Stimulated activated CD8-positive, alpha-beta memory T cell treated with anti-CD3 and anti-CD28 coated beads, Interleukin-2, amount 100 ng/mL, for 1 hour (primary cell): ENCODE results near the gene STUB1.

Source experiments
- DNase-seq, 2 donors: peaks; one replicate each; pipeline ENCODE4 v3.0.0-alpha.2; 2020; ENCODE audit warnings: low read depth in 2 of 2

STUB1 gene

GRCh38 chr16:724188-725040 is 44.2 kb downstream of the STUB1 start:
- DNase-seq, result no peak

GRCh38 chr16:725041-725376 is 44.8 kb downstream of the STUB1 start:
- no peak for DNase-seq

GRCh38 chr16:725463-726187 is 45.4 kb downstream of the STUB1 start:
- DNase-seq, result no peak

- no peak for DNase-seq
Observed at GRCh38 chr16:726188-726437, 45.9 kb downstream of the STUB1 start.

GRCh38 chr16:726438-727290 is 46.5 kb downstream of the STUB1 start, which contains the start of the genes CCDC78 and HAGHL:
Gene CCDC78, minus strand, starts transcription at chr16:726443. Its CDS starts 76 bp downstream, at chr16:726367.
Gene HAGHL, plus strand, starts transcription at chr16:727106. Its CDS starts 404 bp downstream, at chr16:727510.
- DNase-seq, result peak in 1 of 2 donors; percentile 39

- no peak for DNase-seq
Observed at GRCh38 chr16:727291-727977, 47.2 kb downstream of the STUB1 start.

- DNase-seq, result peak in 1 of 2 donors; percentile 28
Observed at GRCh38 chr16:728131-728889, 48.1 kb downstream of the STUB1 start.

GRCh38 chr16:728890-729744 is 48.9 kb downstream of the STUB1 start:
- DNase-seq, result no peak

- no peak for DNase-seq
Observed at GRCh38 chr16:729768-730665, 49.8 kb downstream of the STUB1 start.

- DNase-seq, result no peak
Observed at GRCh38 chr16:730666-731509, 50.7 kb downstream of the STUB1 start.

GRCh38 chr16:732332-732731 is 52.1 kb downstream of the STUB1 start:
- DNase-seq, result no peak
